Right kidney (tissue), 1 donor: ENCODE data around the gene ARHGAP22.

Experiments
- DNase-seq: peaks from one replicate; pipeline ENCODE4 v3.0.0-alpha.2; 2016

ARHGAP22 gene

DNA sequence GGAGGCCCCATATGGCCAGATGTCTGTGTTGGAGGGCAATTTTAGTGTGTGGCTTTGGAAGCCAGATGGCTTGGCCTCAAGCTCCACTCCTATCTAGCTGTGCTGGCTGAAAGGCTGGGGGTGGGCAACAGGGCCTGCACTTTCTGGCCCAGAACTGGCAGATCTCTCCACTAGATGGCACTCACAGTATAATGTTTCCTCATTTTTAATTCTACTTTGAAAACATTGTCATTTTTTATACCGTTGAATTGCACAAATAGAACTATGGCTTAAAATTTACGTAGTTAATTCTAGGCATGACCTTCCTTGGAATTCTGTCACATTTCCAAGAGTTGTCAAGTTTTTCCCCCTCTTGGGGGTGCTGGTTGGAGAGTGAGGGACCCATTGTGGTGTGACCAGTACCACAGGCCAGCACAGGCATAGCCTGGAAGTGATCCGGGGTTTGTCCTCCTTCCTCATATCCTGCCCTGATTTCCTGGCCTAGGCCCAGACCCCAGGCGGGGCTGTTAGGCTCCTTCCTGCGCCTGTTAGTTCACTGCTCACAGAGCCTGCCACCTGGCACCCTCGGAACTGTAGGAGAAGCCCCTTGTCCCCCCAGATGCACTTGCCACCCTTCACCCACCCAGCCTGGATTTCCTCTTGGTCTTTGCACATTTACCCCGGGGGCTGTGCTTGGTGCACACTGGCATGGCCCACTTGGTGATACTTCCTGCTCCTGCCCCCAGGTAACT is 52.8 kb downstream of the ARHGAP22 start:
- DNase-seq, result peak; percentile 36

DNA sequence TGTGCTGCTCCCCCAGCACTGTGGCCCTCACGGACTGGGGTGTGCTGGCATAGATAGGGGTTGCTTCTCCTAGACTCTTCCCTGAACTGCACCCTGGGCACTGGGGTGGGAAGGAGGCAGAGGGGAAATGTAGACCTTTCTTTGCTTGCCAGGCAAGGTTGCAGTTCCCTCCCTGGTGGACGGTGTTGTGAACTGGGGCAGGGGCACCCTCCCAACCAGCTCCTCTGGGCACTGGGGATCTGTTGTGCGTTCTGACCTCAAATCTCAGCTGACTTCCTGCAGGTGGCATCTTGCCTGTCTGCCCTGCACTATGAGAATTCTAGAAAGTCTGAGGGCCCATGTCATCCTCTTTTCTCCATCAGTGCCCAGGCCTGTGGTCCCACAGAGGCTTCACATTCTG is 53.9 kb downstream of the ARHGAP22 start:
- no peak for DNase-seq

DNA sequence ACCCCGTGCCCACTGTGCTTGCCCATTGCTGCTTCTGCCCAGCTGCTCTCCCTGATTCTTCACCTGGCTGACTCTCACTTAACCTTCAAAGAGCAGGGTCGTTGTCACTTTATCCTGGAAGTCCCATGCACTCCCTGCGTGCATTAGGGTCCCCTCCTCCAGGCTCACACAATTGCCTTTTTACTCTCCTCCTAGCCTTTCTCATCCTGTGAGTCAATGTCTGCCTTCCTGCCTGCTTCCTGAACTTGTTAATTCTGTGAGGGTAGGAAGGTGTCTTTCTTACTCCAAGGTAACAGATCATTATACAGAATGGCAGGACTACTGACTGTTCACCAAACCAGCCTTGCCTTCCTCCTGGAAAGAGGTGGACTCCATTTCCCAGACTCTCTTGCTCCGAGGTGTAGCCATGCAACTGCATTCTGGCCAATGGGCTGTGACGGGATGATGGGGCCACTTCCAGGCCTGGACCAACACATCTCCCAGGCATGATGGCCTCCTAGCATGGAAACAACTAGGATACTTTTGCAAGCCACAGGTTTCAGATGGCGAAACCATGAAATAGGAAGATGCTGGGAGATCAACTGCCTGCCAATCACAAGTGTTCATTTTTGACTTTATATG is 54.7 kb downstream of the ARHGAP22 start:
- no peak for DNase-seq

DNA sequence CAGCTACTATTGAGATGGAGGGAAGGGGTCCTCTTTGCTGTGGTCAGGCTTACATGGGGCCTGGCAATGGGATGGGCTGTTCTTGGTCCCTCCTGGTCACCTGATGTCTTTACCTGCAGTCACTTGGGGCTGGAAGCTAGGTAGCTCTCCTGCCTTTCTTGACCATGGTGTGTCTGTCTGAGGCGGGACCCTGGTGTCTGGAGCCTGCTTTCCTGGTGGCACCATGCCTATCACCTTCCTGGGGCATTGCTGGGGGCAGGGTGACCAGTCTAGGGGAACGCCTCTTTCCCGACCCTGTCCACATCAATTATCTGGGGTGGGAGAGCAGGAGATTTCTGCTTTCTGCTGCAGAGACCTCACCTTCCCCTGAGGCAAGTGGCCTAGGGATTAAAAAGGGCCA is 55.6 kb downstream of the ARHGAP22 start:
- DNase-seq, result no peak

DNA sequence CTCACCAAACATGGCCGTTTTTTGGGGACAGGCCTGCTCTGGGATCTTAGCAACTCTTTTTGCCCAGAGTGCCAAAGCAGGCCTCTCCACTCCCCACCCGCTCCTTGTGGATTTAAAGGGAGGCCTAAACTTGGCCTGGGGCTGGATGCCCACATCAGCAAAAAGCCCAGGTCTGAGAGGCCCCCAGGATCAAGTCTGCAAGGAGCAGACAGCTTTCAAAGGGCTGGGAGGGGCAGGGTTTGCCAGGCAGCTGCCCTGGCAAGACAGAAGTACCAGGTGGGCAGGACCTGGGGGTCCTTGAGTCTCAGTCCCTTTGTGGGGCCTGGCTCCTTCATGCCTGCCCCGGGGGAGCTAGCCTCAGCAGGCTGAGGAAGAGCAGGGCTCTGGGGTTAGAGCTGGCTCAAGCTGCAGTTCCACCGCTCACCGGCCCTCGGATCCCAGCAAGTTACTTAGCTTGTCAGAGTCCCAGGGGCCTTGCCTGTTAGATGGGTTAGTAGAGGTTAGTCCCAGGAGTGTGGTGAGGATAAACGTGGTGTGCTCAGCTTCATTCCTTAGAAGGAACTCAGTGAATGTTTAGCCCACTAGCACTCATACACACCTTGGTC is 56.2 kb downstream of the ARHGAP22 start:
- DNase-seq, result no peak

DNA sequence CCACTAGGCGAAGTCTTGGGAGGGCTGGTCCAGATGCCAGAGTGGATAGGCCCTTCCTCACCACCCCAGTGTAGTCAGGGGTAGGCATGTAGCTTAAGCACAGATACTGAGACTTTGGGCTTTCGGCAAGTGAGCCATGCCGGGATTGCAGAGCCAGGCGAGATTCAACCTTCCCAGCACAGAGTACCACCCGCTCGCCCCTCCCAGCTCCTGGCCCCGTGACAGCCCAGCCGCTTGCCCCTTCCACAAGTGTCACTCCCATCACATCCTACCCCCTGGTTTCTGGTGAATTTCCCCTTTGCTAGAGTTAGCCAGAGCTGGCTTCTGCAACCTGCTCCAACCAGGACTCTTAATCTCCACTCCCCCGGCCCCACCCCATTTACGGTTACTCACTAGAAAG is 56.9 kb downstream of the ARHGAP22 start:
- DNase-seq, result no peak

DNA sequence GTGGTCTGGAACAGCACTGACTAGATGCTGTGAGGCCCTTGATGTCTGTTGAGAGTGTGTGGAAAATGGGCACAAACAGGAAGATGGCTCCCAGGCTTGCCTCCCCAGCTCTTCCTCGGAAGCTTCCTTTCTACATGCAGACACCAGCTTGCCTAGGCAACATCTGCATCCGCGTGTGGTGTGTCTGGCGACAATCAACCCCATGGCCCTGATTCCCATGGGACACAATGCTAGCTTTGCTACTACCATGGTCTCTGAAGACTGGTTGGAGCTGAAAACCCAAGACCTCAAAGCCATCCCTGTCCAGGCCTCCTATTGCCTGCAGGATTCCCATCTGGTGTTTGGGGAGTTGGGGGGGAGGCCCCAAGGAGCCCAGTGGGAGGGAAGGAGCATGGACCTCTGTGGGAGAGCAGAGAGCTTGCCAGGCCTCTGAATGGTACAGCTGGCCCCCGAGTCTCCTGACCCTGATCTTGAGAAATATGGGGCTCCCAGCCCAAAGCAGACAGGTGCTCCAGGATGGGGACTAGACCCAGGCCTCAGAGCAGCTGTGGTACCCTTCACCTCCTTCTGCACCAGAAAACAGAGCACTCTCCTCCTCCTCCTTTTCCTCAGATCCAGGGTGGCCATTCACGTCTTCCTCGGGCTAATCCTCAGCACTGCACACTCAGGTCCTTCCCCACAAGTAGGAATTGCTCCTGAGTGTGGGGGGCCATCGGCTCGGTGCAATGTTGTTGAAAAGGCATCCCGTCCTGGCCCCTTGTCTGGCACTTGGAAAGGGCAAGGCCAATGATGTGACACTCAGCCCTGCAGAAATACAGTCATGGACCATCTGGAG is 57.6 kb downstream of the ARHGAP22 start:
- DNase-seq, result no peak

DNA sequence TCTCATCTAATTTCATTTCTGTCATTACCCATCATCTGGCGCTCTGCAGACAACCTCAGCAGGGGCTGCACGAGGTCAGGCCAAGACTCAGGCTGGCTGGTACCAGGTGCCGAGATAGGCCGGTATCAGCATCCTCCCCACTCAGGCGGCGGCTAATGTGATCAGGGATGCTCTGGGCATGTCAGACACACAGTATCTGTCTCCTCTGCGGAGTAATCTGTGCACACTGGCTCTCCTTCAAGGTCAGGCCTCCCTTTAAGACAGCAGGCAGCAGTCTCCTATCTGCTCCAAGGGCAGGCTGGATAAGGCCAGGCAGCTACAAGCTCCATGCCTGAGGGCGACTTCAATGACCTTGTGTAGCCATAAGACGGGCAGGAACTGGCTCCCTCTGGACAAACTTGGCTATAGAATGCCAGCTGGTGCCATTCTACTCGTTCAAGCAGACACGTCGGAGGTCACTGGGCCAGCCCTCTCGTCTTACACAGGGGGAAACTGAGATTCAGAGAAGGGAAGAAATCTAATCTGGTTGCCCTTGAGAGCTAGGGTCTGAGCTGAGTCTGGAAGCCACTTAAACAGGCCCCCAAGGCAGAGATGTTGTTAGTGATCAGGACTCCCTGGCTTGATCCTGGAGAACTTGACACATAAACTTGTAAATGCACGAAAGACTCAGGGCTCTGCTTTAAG is 59.3 kb downstream of the ARHGAP22 start:
- DNase-seq, result no peak

DNA sequence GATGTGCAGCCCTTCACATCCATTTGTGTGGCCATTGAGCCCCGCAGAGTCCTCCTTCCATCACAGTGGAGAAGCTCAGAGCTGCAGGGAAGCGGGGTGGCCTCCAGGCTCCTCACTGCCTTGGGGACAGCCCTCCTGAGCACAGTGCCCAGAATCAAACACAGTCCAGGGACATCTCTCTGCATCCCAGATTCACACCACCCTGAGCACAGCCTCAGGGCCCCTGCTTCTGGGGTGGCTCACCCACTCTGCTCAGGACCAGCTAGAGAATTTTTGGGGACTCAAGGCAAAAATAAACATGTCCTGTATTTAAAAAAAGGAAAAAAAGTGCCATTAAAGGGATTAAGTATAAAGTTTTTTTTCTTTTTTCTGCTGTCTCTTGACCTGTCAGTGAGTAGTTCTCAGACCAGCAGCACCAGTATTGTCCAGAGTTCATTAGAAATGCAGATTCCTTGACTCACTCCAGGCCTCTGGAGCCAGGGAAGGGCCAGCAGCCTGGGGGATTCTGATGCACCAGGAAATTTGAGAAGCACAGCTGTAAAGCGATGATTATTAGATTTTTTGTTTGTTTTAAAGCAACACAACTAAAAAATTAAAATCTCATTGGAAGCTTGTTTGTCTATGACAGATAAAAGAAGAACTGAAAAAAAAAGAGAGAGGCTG is 61.6 kb downstream of the ARHGAP22 start:
- no peak for DNase-seq

DNA sequence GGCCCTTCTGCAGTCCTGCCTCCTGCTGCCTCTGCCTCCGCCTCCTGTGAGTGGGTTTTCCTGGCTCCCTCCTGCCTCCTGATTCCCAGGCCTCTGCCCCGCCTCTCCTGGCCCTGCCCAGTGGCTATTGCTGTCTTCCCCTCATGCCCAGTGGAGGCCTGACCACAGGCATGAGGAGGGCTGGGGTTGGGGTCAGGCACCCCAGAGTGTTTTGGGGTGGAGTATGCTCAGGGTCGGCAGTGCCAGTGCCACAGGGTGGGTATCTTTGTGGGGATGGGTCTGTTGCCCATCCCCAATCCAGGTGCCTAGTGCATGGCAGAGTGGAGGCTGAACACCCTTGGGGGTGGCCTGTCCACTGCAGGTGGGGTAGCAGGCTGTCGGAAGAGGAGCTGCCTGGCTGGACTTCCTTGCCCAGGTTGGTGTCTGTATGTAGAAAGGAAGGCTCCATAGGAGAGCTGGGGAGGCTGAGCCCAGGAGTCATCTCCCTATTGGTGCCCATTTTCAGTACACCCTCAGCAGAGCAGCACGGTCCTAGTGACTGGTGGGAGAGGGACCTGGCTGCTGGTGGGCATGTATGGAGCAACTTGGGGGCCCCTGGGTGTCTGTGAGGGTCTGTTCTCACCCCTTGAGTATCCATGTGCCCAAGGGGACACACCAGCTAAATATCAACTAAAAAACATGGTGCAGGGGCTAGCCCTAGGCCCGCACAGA is 62.2 kb downstream of the ARHGAP22 start:
- no peak for DNase-seq

DNA sequence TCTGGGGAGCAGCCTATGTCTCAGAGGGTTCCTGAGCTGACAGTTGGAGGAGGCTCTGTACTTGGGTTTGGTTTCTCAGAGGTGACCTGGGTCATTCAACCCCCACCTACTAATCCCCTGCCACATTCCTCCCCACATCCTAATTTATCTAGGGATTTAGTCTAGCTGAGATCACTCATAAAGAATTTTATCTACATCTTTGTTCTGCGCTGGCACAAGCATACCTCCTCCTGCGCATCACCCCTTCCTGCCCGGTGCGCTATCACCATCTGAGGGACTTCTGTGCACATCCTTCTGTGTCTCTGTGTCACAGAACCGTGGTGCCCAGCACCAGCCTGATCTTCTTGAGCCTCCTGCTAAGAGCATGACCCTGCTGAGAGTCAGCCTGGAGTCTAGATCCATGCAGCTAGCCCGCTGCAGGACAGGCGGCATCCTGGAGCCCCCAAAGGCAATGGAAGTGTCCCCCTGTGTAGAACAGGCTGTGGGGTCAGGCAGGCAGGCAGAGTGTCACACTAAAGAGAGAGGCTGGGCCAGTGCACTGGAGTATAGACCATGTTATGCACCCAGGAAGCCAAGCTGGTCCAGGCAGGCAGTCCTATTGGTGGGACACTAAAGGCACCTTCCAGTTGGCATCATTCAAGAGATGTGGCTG is 63.6 kb downstream of the ARHGAP22 start:
- no peak for DNase-seq

DNA sequence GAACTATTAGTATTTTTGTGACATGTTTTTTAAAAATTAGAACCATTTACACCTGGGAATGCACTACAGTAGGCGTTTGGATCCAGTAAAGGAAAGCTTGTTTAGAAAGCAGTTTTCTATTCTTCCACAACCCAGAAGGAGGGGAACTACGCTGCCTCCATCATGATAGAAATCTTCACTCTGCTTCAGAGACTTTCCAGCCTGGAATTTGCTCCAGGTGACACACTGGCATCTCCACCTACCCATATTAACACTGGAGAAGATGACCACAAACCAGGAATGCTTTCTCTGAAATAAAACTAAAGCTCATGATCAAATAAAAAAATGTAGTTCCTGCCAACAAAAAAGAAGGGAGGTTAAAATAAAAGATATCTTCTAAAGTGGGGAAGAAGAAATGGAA is 66.3 kb downstream of the ARHGAP22 start:
- DNase-seq, result no peak

DNA sequence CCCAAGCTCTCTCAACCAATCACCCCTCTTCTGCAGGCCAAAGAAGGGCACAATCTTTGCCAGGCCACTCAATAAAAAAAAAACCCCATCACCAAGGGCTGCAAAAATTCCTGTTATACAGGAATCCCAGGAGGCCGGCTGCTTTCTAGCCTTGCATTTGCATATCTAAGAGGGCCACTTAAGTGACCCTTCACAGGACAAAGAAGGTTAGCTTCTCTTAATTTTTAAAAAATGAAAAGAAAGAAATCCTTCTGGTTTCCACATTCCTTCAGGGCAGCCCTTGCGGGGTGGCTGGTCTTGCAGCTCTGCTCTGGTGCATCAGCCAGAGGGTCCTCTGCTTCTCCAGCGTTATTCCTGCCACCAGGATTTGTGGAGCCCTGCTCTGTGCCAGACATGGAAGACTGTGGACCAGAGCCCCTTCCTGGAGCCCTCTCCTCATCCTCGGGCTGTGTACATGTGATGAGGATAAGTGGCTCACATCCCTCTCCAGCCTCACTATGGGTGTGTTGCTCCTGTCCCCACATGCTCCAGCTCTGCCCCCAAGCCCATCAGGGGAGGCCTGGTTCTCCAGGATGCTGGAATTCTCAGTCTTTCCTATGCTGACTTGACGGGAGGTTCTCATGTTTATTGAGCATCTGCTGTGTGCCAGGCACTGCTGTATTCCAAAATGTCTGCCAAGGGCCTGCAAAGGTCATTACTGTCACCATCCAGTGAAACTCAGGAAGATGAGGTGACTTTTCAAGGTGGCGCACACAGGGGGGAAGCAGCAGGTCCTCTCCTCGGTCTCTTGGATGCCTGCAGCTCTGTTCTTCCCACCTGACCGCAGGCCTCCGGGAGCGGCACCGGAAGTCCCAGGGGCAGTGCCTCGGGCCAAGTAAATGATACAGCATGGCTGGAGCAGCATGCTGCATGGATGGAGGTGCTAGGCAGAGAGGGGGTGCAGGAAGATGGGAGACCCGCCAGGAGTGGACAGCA is 67.7 kb downstream of the ARHGAP22 start:
- DNase-seq, result no peak

DNA sequence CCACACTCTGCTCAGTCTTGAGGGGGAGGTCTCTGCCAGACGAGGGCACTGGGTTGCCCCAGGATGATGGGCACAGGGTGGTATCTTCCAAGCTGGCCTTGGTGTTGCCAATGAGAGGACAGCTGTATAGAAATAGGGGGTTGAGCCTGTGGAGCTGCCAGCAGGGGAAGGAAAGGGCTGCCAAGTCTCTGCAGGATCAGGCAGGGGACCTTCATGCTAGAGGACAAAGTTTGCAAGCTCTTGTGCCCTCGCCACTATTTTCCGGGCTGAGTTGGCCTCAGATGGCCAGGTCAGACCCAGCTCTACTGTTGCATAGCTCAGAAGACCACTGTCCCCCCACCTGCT is 68.7 kb downstream of the ARHGAP22 start:
- no peak for DNase-seq

DNA sequence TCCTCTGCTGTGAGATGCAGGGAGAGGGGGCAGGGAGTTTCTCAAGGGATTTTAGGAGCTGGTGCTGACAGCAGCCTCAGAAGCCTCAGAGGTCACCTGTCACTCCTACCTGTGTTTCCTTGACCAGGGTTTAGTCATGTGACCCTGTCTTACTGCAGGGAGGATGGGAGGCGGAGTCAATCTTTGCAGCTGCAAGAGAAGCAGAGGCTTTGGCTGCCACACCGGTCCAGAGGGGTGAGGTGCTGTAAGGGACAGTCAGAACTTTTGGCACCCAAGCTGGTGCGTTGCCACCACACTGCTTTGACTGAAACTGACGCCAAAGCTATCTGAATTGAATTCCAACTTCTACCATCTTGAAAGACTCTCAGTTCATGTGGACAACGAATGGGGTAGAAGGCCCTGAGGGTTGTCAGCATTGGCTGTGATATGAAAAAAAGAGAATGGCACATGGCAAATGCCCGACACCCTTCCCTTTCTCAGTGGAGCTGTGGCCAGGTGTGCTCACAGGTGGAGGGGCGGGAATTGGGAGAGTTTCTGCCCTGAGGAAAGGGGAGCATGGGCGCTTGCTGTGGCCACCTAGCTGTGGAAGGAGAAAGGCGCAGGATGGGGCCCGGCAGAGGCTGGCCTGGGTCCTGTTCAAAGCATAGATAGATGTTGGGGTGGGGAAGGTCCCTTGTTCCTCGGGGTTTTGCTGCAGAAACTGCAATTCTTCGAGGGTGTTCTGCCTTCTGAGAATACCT is 69.3 kb downstream of the ARHGAP22 start:
- no peak for DNase-seq

DNA sequence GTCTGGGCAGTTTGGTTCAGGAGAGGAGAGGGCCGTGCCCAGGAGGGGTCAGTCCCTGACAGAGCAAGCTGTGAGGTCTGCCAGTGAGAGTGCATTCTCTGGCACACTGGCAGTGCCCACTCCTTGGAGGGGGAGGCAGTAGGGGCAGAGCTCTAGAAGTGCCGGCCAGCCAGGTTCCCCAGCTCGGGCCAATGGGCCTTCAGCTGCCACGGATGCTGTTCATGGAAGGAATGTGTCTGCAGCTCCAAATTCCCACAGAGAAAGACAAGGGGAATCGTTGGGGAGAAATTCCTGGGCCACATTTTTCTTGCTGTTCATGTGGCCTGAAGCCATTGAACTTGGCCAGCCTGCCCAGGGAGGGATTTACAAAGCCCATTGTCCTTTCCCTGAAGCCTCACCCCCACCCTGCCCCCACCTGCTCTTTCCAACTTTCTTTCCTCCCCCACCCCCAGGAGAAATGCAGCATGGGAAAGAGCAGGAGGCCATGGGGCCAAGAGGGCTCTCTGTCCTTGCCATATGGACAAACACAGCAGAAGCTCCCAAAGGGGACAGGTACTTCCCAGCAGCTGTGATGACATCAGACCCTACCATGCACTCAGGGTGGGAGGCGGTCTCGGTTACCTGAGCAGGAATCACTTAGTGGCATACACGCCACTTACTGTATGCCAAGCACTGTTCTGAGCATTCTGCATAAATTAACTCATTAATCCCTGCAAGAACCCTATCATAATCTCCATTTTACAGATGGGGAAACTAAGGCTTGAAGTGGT is 70.7 kb downstream of the ARHGAP22 start:
- no peak for DNase-seq

DNA sequence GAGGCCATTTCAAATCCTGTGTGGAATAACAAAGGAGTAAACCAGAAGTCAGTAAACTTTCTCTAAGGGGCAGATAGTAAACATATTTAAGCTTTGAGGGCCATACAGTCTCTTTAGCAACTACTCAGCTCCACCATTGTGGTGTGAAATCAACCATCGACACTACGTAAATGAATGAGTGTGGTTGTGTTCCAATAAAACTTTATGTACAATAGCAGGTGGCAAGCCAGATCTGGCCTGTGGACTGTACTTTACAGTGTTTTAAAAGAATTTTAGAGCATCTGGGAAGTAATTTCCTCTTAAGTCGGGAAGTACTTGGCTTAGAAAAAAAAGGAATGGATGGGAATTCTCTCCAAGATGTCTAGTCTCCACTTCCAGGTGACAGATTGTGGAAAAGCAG is 71.3 kb downstream of the ARHGAP22 start:
- DNase-seq, result no peak

DNA sequence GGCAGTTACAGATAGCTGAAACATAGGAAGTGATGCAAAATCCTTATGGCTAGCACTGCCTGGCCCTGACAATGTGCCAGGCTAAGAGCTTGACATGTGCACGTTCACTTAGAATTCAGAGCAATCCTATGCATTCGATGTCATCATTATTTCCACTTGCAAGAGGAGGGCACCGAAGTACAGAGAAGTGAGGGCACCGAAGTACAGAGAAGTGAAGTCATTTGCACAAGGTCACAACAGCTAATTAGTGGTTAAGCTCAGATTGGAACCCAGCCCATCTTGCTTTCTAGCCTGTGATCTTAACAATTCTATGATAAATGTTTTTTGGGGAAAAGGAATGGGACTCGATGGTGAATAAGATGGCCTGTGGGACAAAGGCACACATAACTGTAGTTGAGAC is 73.4 kb downstream of the ARHGAP22 start:
- DNase-seq, result no peak
